Lung microvascular endothelial cell (primary cell): ENCODE data around the gene SSBP1. TPM values are rescaled to one million over a fixed set of nuclear protein-coding genes. Genes with fewer than 3 reads are reported as not detected.
A peak's percentile ranks its signal among the peaks of the same experiment; 100 is the strongest.
"Not testable (repeated sequence)": the region's sequence is repeated elsewhere in the genome, so short reads cannot be mapped to it uniquely, and the experiment has no call there.

Experiments
- DNase-seq, 2 donors: peaks; one replicate each; pipeline versions ENCODE4 v3.0.0 to v3.0.0-alpha.2; 2010; ENCODE audit warnings: low read depth in 2 of 2
- total RNA-seq: library from RNA; depleted of rRNA; stranded (reverse); fragments of >200 nt; gene quantifications from 2 replicates; pipeline ENCODE4 v1.2.1, GENCODE V29; 2014

The SSBP1 gene
- total RNA-seq, 1 donor from 2014 or later: 91.5 TPM

DNA sequence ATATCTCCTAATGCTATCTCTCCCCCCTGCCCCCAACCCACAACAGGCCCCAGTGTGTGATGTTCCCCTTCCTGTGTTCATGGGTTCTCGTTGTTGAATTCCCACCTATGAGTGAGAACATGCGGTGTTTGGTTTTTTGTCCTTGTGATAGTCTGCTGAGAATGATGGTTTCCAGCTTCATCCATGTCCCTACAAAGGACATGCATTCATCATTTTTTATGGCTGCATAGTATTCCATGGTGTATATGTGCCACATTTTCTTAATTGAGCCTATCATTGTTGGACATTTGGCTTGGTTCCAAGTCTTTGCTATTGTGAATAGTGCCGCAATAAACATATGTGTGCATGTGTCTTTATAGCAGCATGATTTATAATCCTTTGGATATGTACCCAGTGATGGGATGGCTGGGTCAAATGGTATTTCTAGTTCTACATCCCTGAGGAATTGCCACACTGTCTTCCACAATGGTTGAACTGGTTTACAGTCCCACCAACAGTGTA lies 32.0 kb downstream of the SSBP1 start:
- DNase-seq: not testable (repeated sequence)

DNA sequence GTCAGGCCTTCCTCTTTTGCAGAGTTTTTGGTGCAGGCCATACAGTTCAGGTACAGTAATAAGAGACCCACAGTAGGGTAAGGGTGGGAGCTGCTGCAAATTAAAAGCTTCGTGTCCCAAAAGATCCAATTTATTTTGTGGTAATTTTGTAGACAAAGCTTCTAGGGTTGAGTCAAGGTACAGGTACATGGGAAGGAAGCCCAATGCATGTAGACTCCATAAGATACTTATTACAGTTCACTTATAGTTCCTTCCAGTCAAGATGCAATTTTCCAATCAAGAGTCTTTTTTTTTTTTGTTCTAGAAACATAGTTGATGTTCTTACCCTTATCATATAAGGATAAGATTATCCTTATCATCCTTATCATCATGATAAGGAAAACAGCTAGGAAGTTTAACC lies 38.2 kb downstream of the SSBP1 start, which contains the start of gene TAS2R4:
TSS of gene TAS2R4 (plus strand) at position 301 of the 400 bp plus-strand sequence. CDS start 1,815 bp downstream, outside the sequence.
- DNase-seq: no peak

DNA sequence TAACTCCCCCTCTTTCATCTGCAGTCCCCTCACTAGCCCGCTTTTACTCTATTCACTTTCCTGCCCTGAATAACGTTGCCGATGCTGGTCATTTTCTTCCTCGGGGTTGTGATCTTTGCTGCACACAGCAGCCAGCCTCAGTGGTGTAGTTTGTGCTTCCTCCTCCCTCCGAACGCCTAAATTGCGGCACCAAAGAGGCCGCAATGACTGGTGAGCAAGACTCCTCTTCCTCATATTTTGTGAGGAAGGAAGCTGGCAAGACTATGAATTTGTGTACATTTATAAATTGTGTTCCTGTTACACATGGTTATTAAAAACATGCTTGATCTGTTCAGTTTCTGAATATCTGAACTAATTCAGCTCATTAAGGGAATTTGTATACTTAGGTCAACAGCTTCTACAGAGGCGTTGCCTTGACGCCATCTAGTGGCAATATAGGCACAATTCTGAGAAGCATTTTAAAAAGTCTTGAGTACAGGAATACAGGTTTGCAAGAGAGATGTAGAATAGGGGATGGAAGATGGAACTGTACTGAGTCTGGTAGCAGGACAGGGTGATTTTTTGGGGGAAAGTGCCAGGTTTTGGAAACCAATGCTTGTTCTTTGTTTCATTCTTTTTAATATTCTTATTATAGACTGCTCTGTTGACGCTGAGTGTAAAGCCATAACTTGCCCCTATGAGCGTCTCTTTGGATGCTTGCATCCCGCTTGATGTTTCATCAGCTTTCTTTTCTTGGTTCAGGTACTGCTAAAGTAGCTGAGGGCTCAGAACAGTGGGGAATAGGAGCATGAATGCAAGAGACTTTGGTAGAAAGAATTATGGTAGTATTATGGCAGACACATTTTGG lies 47.8 kb downstream of the SSBP1 start:
- peak; percentile 66 to 81 for DNase-seq

DNA sequence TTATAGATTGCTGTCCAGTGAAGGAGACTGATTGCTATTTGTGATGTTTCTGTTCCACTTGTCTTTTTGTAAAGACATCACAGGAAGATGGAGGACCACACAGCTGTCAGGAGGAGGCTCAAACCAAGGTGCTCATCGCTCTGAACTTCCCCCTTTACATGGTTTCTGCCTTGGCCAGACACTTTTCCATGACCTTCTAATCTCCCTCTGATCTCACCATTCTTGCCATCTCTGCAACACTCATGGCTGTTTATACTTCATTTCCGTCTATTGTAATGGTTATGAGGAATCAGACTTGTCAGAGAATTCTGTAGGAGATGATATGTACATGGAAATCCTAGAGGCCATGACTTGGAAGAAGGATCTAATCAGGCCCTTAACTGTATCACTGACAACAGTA lies 50.1 kb downstream of the SSBP1 start:
- peak; percentile 5 to 92 for DNase-seq

DNA sequence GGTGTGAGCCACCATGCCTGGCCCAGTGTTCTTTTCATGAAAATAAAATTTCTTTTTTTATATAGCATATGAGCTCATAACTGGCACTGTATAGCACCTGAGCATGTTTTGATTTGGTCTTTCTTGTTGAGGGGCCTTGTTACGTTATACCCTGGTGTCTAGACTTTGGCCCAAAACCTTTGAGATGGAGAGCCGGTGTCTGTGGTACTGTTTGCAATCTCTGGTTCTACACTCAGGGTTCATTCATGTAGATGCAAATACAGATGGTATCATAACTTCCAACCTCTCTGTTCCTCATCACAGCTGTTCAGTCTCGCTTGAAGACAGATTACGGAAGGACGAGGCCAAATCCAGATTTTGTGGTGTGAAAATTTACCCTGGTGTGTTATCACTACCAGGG lies 51.8 kb downstream of the SSBP1 start, which contains the start of gene TAS2R5:
TSS of gene TAS2R5 (plus strand) at position 301 of the 400 bp plus-strand sequence. CDS start 145 bp downstream, outside the sequence.
- DNase-seq: no peak

DNA sequence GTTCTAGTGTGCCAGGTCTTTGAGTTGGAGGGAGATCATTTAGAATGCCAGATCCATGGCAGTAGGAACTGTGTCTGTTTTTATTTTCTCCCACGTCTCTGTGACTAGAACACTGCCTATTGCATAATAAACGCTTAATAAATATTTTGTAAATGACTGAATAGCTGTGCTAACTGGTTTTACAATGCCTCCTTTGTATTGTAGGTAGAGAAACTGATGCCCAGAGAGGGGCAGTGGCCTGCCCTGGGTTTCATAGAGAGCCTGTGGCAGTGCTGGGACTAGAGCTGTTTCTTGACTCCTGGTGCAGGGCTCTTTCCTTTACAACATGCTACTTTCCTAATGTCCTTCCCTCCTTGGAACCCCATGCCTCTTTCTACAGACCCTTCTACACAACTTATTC lies 54.4 kb downstream of the SSBP1 start:
- no peak for DNase-seq

Other genes starting within 250 kb of the SSBP1 start
- 15.3 and 15.5 TPM in 2 replicates for gene AGK, start 186.9 kb upstream of the SSBP1 start, total RNA-seq
- gene DENND11, start 36.2 kb upstream of the SSBP1 start, total RNA-seq: 59.1 and 69.2 TPM in 2 replicates
- gene WEE2, start 30.0 kb upstream of the SSBP1 start, total RNA-seq: under 0.01 TPM in 2 replicates
- gene TAS2R3, start 25.7 kb downstream of the SSBP1 start, total RNA-seq: 0.44 and 0.60 TPM in 2 replicates
- gene TAS2R4, start 38.3 kb downstream of the SSBP1 start, total RNA-seq: 0.22 and 0.40 TPM in 2 replicates
- 0.22 and 0.40 TPM in 2 replicates for gene TAS2R5, start 51.9 kb downstream of the SSBP1 start, total RNA-seq
- gene PRSS37, start 103.1 kb downstream of the SSBP1 start, total RNA-seq: not detected in 2 replicates
- gene OR9A4, start 178.0 kb downstream of the SSBP1 start, total RNA-seq: not detected in 2 replicates
- gene CLEC5A, start 208.6 kb downstream of the SSBP1 start, total RNA-seq: not detected in 2 replicates
- gene TAS2R38, start 235.4 kb downstream of the SSBP1 start, total RNA-seq: not detected in 2 replicates